ENCODE measurements around the gene NOSTRIN.

Gene NOSTRIN

GRCh38 chr2:168798076-168798887 is 4.2 kb upstream of the NOSTRIN start:
- no peak overlapping the region for H3K4me3 ChIP-seq (ENCODE audit: low read depth in 1 of 5, low read length in 5 of 5)
- peaks cover 0 to 71% (median 21%) of the 10 kb centered on the region in 5 donors for H3K4me1 ChIP-seq (ENCODE audit: control insufficient read depth in 5 of 5, insufficient read depth in 5 of 5, low read length in 5 of 5)
- no peaks in the 10 kb centered on the region for H3K9me3 ChIP-seq (ENCODE audit: control insufficient read depth in 5 of 5, low read length in 5 of 5)
- no peaks in the 10 kb centered on the region for H3K27me3 ChIP-seq (ENCODE audit: control insufficient read depth in 5 of 5, insufficient read depth in 4 of 5, low read length in 5 of 5)
- H3K27ac ChIP-seq (ENCODE audit: low read depth, low read length), result no peak overlapping the region
- no peak overlapping the region for H3K9ac ChIP-seq (ENCODE audit: low read length in 5 of 5)
- H3K36me3 ChIP-seq (ENCODE audit: control insufficient read depth in 5 of 5, insufficient read depth in 5 of 5, low read length in 5 of 5), result no peaks in the 10 kb centered on the region

GRCh38 chr2:168798888-168799410 is 3.5 kb upstream of the NOSTRIN start:
- Histone ChIP-seq H3K9me3 (ENCODE audit: control insufficient read depth in 5 of 5, low read length in 5 of 5) (no peaks in the 10 kb centered on the region), H3K4me1 (ENCODE audit: control insufficient read depth in 5 of 5, insufficient read depth in 5 of 5, low read length in 5 of 5) (peaks cover 0 to 71% (median 21%) of the 10 kb centered on the region in 5 donors), H3K36me3 (ENCODE audit: control insufficient read depth in 5 of 5, insufficient read depth in 5 of 5, low read length in 5 of 5) (no peaks in the 10 kb centered on the region), H3K9ac (ENCODE audit: low read length in 5 of 5) (peak overlapping the region in 1 of 5 donors; percentile 45), H3K4me3 (ENCODE audit: low read depth in 1 of 5, low read length in 5 of 5) (no peak overlapping the region), H3K27ac (ENCODE audit: low read depth, low read length) (no peak overlapping the region), H3K27me3 (ENCODE audit: control insufficient read depth in 5 of 5, insufficient read depth in 4 of 5, low read length in 5 of 5) (no peaks in the 10 kb centered on the region)

GRCh38 chr2:168801471-168801870 is 966 bp upstream of the NOSTRIN start:
- Histone ChIP-seq H3K4me1 (ENCODE audit: control insufficient read depth in 5 of 5, insufficient read depth in 5 of 5, low read length in 5 of 5) (peaks cover 0 to 59% (median 15%) of the 10 kb centered on the region in 5 donors), H3K27ac (ENCODE audit: low read depth, low read length) (peak overlapping the region; percentile 63), H3K9me3 (ENCODE audit: control insufficient read depth in 5 of 5, low read length in 5 of 5) (no peaks in the 10 kb centered on the region), H3K9ac (ENCODE audit: low read length in 5 of 5) (no peak overlapping the region), H3K36me3 (ENCODE audit: control insufficient read depth in 5 of 5, insufficient read depth in 5 of 5, low read length in 5 of 5) (peaks cover 0 to 2% (median 0%) of the 10 kb centered on the region in 5 donors), H3K27me3 (ENCODE audit: control insufficient read depth in 5 of 5, insufficient read depth in 4 of 5, low read length in 5 of 5) (no peaks in the 10 kb centered on the region), H3K4me3 (ENCODE audit: low read depth in 1 of 5, low read length in 5 of 5) (no peak overlapping the region)

GRCh38 chr2:168802859-168803725 is 655 bp downstream of the NOSTRIN start:
- Histone ChIP-seq H3K4me3 (ENCODE audit: low read depth in 1 of 5, low read length in 5 of 5) (peak overlapping the region; percentile 8 to 77 (median 70)), H3K36me3 (ENCODE audit: control insufficient read depth in 5 of 5, insufficient read depth in 5 of 5, low read length in 5 of 5) (peaks cover 0 to 2% (median 0%) of the 10 kb centered on the region in 5 donors), H3K9me3 (ENCODE audit: control insufficient read depth in 5 of 5, low read length in 5 of 5) (no peaks in the 10 kb centered on the region), H3K4me1 (ENCODE audit: control insufficient read depth in 5 of 5, insufficient read depth in 5 of 5, low read length in 5 of 5) (peaks cover 0 to 60% (median 14%) of the 10 kb centered on the region in 5 donors), H3K27ac (ENCODE audit: low read depth, low read length) (peak overlapping the region; percentile 63), H3K27me3 (ENCODE audit: control insufficient read depth in 5 of 5, insufficient read depth in 4 of 5, low read length in 5 of 5) (no peaks in the 10 kb centered on the region), H3K9ac (ENCODE audit: low read length in 5 of 5) (peak overlapping the region in 3 of 5 donors; percentile 8 to 74 (median 20))

- no peaks in the 10 kb centered on the region for H3K9me3 ChIP-seq (ENCODE audit: control insufficient read depth in 5 of 5, low read length in 5 of 5)
- peak overlapping the region in 1 of 5 donors; percentile 31 for H3K9ac ChIP-seq (ENCODE audit: low read length in 5 of 5)
- H3K36me3 ChIP-seq (ENCODE audit: control insufficient read depth in 5 of 5, insufficient read depth in 5 of 5, low read length in 5 of 5), result peaks cover 0 to 2% (median 0%) of the 10 kb centered on the region in 5 donors
- peak overlapping the region in 4 of 5 donors; percentile 31 to 77 (median 66) for H3K4me3 ChIP-seq (ENCODE audit: low read depth in 1 of 5, low read length in 5 of 5)
- H3K27ac ChIP-seq (ENCODE audit: low read depth, low read length), result peak overlapping the region; percentile 63
- H3K4me1 ChIP-seq (ENCODE audit: control insufficient read depth in 5 of 5, insufficient read depth in 5 of 5, low read length in 5 of 5), result peaks cover 0 to 55% (median 14%) of the 10 kb centered on the region in 5 donors
- no peaks in the 10 kb centered on the region for H3K27me3 ChIP-seq (ENCODE audit: control insufficient read depth in 5 of 5, insufficient read depth in 4 of 5, low read length in 5 of 5)
These were observed 1.8 kb downstream of the NOSTRIN start for GRCh38 chr2:168804214-168804613.

- no peaks in the 10 kb centered on the region for H3K9me3 ChIP-seq (ENCODE audit: control insufficient read depth in 5 of 5, low read length in 5 of 5)
- H3K4me3 ChIP-seq (ENCODE audit: low read depth in 1 of 5, low read length in 5 of 5), result peak overlapping the region in 4 of 5 donors; percentile 4 to 74 (median 30)
- H3K9ac ChIP-seq (ENCODE audit: low read length in 5 of 5), result peak overlapping the region in 1 of 5 donors; percentile 5
- peaks cover 0 to 55% (median 14%) of the 10 kb centered on the region in 5 donors for H3K4me1 ChIP-seq (ENCODE audit: control insufficient read depth in 5 of 5, insufficient read depth in 5 of 5, low read length in 5 of 5)
- peaks cover 0 to 2% (median 0%) of the 10 kb centered on the region in 5 donors for H3K36me3 ChIP-seq (ENCODE audit: control insufficient read depth in 5 of 5, insufficient read depth in 5 of 5, low read length in 5 of 5)
- no peak overlapping the region for H3K27ac ChIP-seq (ENCODE audit: low read depth, low read length)
- no peaks in the 10 kb centered on the region for H3K27me3 ChIP-seq (ENCODE audit: control insufficient read depth in 5 of 5, insufficient read depth in 4 of 5, low read length in 5 of 5)
These were observed 3.2 kb downstream of the NOSTRIN start for GRCh38 chr2:168805615-168806014.

- H3K4me1 ChIP-seq (ENCODE audit: control insufficient read depth in 5 of 5, insufficient read depth in 5 of 5, low read length in 5 of 5), result peaks cover 0 to 50% (median 0%) of the 10 kb centered on the region in 5 donors
- H3K27me3 ChIP-seq (ENCODE audit: control insufficient read depth in 5 of 5, insufficient read depth in 4 of 5, low read length in 5 of 5), result no peaks in the 10 kb centered on the region
- H3K36me3 ChIP-seq (ENCODE audit: control insufficient read depth in 5 of 5, insufficient read depth in 5 of 5, low read length in 5 of 5), result peaks cover 0 to 4% (median 0%) of the 10 kb centered on the region in 5 donors
- no peaks in the 10 kb centered on the region for H3K9me3 ChIP-seq (ENCODE audit: control insufficient read depth in 5 of 5, low read length in 5 of 5)
- H3K9ac ChIP-seq (ENCODE audit: low read length in 5 of 5), result no peak overlapping the region
- no peak overlapping the region for H3K27ac ChIP-seq (ENCODE audit: low read depth, low read length)
- no peak overlapping the region for H3K4me3 ChIP-seq (ENCODE audit: low read depth in 1 of 5, low read length in 5 of 5)
These were observed 7.1 kb downstream of the NOSTRIN start for GRCh38 chr2:168809537-168809936.

GRCh38 chr2:168810235-168810634 is 7.8 kb downstream of the NOSTRIN start:
- Histone ChIP-seq H3K9ac (ENCODE audit: low read length in 5 of 5) (no peak overlapping the region), H3K4me3 (ENCODE audit: low read depth in 1 of 5, low read length in 5 of 5) (no peak overlapping the region), H3K27ac (ENCODE audit: low read depth, low read length) (no peak overlapping the region), H3K9me3 (ENCODE audit: control insufficient read depth in 5 of 5, low read length in 5 of 5) (no peaks in the 10 kb centered on the region), H3K27me3 (ENCODE audit: control insufficient read depth in 5 of 5, insufficient read depth in 4 of 5, low read length in 5 of 5) (no peaks in the 10 kb centered on the region), H3K36me3 (ENCODE audit: control insufficient read depth in 5 of 5, insufficient read depth in 5 of 5, low read length in 5 of 5) (peaks cover 0 to 4% (median 0%) of the 10 kb centered on the region in 5 donors), H3K4me1 (ENCODE audit: control insufficient read depth in 5 of 5, insufficient read depth in 5 of 5, low read length in 5 of 5) (peaks cover 0 to 53% (median 0%) of the 10 kb centered on the region in 5 donors)

GRCh38 chr2:168811696-168812095 is 9.3 kb downstream of the NOSTRIN start:
- Histone ChIP-seq H3K27ac (ENCODE audit: low read depth, low read length) (no peak overlapping the region), H3K36me3 (ENCODE audit: control insufficient read depth in 5 of 5, insufficient read depth in 5 of 5, low read length in 5 of 5) (peaks cover 0 to 7% (median 0%) of the 10 kb centered on the region in 5 donors), H3K4me1 (ENCODE audit: control insufficient read depth in 5 of 5, insufficient read depth in 5 of 5, low read length in 5 of 5) (peaks cover 0 to 60% (median 0%) of the 10 kb centered on the region in 5 donors), H3K9me3 (ENCODE audit: control insufficient read depth in 5 of 5, low read length in 5 of 5) (no peaks in the 10 kb centered on the region), H3K27me3 (ENCODE audit: control insufficient read depth in 5 of 5, insufficient read depth in 4 of 5, low read length in 5 of 5) (no peaks in the 10 kb centered on the region), H3K9ac (ENCODE audit: low read length in 5 of 5) (no peak overlapping the region), H3K4me3 (ENCODE audit: low read depth in 1 of 5, low read length in 5 of 5) (no peak overlapping the region)

Data from subcutaneous abdominal adipose tissue (tissue), 5 donors.